K562 (cell line): Measurements from ENCODE around the gene SOX30.

ENCODE experiments used
- CTCF ChIP-seq, 3 experiments: IDR thresholded peaks in 2 of 3; conservative IDR thresholded peaks in 1 of 3; 2 replicates each; pipeline ENCODE4 v1.5.1; 2011 to 2012; ENCODE audit warnings: low read length in 3 of 3, mild to moderate bottlenecking in 3 of 3, control low read depth in 2 of 3, improper control_type of control experiment in 1 of 3, inconsistent platforms in 1 of 3, low read depth in 1 of 3, mixed read lengths in 1 of 3, moderate library complexity in 1 of 3; ENCODE audit not compliant: insufficient read depth in 2 of 3
- POLR2A ChIP-seq: fragments of 450-650 bp; conservative IDR thresholded peaks from 2 replicates; pipeline ENCODE4 v1.6.1; 2016
- ZFX ChIP-seq: sonication (generic); formaldehyde crosslinking; IDR thresholded peaks from 2 replicates; pipeline ENCODE4 v1.8.0; 2022; ENCODE audit warnings: mild to moderate bottlenecking, missing genetic modification reagents, moderate library complexity

DNA sequence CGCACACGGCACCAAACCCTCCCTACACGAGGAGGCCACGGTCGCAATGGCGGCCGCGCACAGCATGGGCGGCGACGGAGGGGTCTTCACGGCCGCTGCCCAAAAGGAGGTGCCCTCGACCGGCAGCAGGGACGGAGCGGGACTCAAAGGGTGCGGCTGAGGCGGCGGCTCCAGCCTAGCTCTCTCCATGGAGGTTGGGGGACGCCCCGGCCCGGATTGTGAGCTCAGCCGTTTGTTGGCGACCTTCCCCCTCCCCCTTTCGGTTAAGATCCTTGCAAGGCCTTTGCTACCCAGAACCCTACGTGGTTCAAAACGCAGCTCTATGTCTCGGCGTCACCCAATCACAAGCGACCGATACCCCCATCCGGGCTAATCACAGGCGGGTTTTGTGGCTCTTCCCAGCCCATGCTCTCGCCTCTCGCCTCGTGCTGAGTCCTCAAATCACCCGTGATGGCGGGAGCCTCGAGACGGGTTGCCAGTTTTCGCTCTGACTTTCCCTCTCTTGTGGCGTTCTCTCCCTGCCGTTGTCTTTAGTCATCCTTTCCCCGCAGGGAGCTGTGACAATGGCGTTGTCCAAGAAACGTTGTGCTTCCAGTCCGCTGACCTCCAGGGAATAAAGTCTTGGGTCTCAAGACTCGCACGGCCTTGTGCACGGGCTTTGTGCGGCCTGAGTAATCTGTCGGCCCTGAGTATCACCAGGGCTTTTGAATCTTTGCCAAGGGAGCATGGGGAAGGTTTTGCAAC is 38.6 kb upstream of the SOX30 start:
- TF ChIP-seq CTCF (IDR thresholded peaks at IDR 0.05 in 2 of 3, conservative IDR thresholded peaks at IDR 0.05 in 1 of 3; ENCODE audit: insufficient read depth in 2 of 3, low read depth in 1 of 3, low read length in 3 of 3) (no peak), ZFX (CRISPR knock-in tag) (no peak), POLR2A (no peak)
